HepG2 (cell line): ENCODE results near the gene ARL3. TPM values are rescaled to one million over a fixed set of nuclear protein-coding genes. Genes with fewer than 3 reads are reported as not detected.

Experiments
- ARID4A ChIP-seq: sonication (generic); formaldehyde crosslinking; IDR thresholded peaks from 2 replicates; pipeline ENCODE4 v1.5.0; 2020; ENCODE audit warnings: mild to moderate bottlenecking, missing genetic modification reagents, borderline replicate concordance
- ARNT2 ChIP-seq: sonication (generic); formaldehyde crosslinking; IDR thresholded peaks from 2 replicates; pipeline ENCODE4 v1.8.0; 2022; ENCODE audit warnings: mild to moderate bottlenecking, low read depth, missing genetic modification reagents, moderate library complexity
- CAMTA2 ChIP-seq: sonication (generic); formaldehyde crosslinking; IDR thresholded peaks from 2 replicates; pipeline ENCODE4 v1.4.0; 2020; ENCODE audit warnings: mild to moderate bottlenecking, missing genetic modification reagents, borderline replicate concordance
- CBX5 ChIP-seq: sonication (generic); formaldehyde crosslinking; IDR thresholded peaks from 2 replicates; pipeline ENCODE4 v1.4.0; 2020; ENCODE audit warnings: missing genetic modification reagents, borderline replicate concordance
- HCFC1 ChIP-seq: fragments of 150-350 bp; IDR thresholded peaks from 2 replicates; pipeline ENCODE4 v1.6.1; 2014; ENCODE audit warnings: low read depth, low read length
- HDAC2 ChIP-seq: sonication (generic); formaldehyde crosslinking; IDR thresholded peaks from 2 replicates; pipeline ENCODE4 v1.4.0; 2020; ENCODE audit warnings: missing genetic modification reagents
- HES4 ChIP-seq: sonication (generic); formaldehyde crosslinking; IDR thresholded peaks from 2 replicates; pipeline ENCODE4 v1.9.0; 2021; ENCODE audit warnings: mild to moderate bottlenecking, missing genetic modification reagents, borderline replicate concordance
- MAFG ChIP-seq: sonication (generic); formaldehyde crosslinking; IDR thresholded peaks from 2 replicates; pipeline ENCODE4 v1.5.1; 2020; ENCODE audit warnings: mild to moderate bottlenecking, missing genetic modification reagents
- NCOR1 ChIP-seq: fragments of 200-600 bp; sonication (generic); IDR thresholded peaks from 2 replicates; pipeline ENCODE4 v1.7.0; 2017; ENCODE audit warnings: antibody characterized with exemption, low read length, borderline replicate concordance
- NFYB ChIP-seq: sonication (generic); formaldehyde crosslinking; IDR thresholded peaks from 2 replicates; pipeline ENCODE4 v1.4.0; 2020; ENCODE audit warnings: missing genetic modification reagents
- PRMT3 ChIP-seq: sonication (generic); formaldehyde crosslinking; IDR thresholded peaks from 2 replicates; pipeline ENCODE4 v1.8.1; 2022; ENCODE audit warnings: low read depth, mild to moderate bottlenecking, moderate library complexity, missing genetic modification reagents, borderline replicate concordance
- RBM22 ChIP-seq: fragments of 200-400 bp; formaldehyde crosslinking; optimal IDR thresholded peaks from 2 replicates; pipeline ENCODE3; 2017; ENCODE audit warnings: mild to moderate bottlenecking, low read length, moderate library complexity
- ZBTB49 ChIP-seq: sonication (generic); formaldehyde crosslinking; IDR thresholded peaks from 2 replicates; pipeline ENCODE4 v1.4.0; 2020; ENCODE audit warnings: missing genetic modification reagents, borderline replicate concordance
- ZNF205 ChIP-seq: IDR thresholded peaks from 2 replicates; pipeline ENCODE4 v1.6.1; 2018; ENCODE audit warnings: missing biosample characterization, missing genetic modification reagents
- ZNF234 ChIP-seq: sonication (generic); formaldehyde crosslinking; conservative IDR thresholded peaks from 2 replicates; pipeline ENCODE4 v1.5.1; 2020; ENCODE audit warnings: mild to moderate bottlenecking, missing genetic modification reagents
- ZNF773 ChIP-seq: sonication (generic); formaldehyde crosslinking; IDR thresholded peaks from 2 replicates; pipeline ENCODE4 v1.4.0; 2020; ENCODE audit warnings: missing genetic modification reagents, borderline replicate concordance
- polyA plus RNA-seq, 8 experiments: library from polyadenylated mRNA; depleted of rRNA in 3 of 8; stranded (reverse) in 7 of 8; unstranded in 1 of 8; fragments of >200 nt; fragmentation: Illumina TruSeq in 4 of 8; extraction: Trizol in 4 of 8; gene quantifications; 2 replicates each; pipeline versions ENCODE4 v1.2.1 to v1.2.3, GENCODE V29; 2011 to 2016; ENCODE audit warnings: low read depth in 4 of 8, missing spikeins in 1 of 8, mixed read lengths in 1 of 8; ENCODE audit not compliant: insufficient read depth in 1 of 8
- total RNA-seq, 5 experiments: library from RNA; depleted of rRNA; stranded (reverse); fragments of >200 nt; fragmentation: Illumina TruSeq; extraction: Trizol; gene quantifications; 2 replicates each; pipeline ENCODE4 v1.2.3, GENCODE V29; 2016; ENCODE audit warnings: low read depth in 1 of 5
- TF ChIP-seq, protein P1 (sequence below): sonication (generic); formaldehyde crosslinking; IDR thresholded peaks from 2 replicates; pipeline ENCODE4 v1.4.0; 2020; ENCODE audit warnings: missing genetic modification reagents
- TF ChIP-seq, protein P2 (sequence below): sonication (generic); formaldehyde crosslinking; IDR thresholded peaks from 2 replicates; pipeline ENCODE4 v1.8.0; 2022; ENCODE audit warnings: mild to moderate bottlenecking, missing genetic modification reagents; ENCODE audit not compliant: insufficient replicate concordance

ARL3 gene
- total and polyA plus RNA-seq, 2 of the 13 experiments (the other 11 are each of a cell fraction or from before 2014, with no cell fraction given): 5.2 to 6.6 TPM

- TF ChIP-seq CBX5 (peak; percentile 65; the same call in 1 of the 2 replicates), HDAC2 (CRISPR knock-in tag) (peak; percentile 79), MAFG (CRISPR knock-in tag) (no peak), HCFC1 (no peak), ARNT2 (CRISPR knock-in tag) (no peak), NFYB (no peak), ZBTB49 (CRISPR knock-in tag) (no peak), ZNF205 (CRISPR knock-in tag) (peak; percentile 76), NCOR1 (no peak), ZNF234 (CRISPR knock-in tag) (no peak), PRMT3 (CRISPR knock-in tag) (no peak), ZNF773 (CRISPR knock-in tag) (no peak), RBM22 (no peak), ARID4A (CRISPR knock-in tag) (peak; percentile 84; the same call in 1 of the 2 replicates), CAMTA2 (no peak), HES4 (CRISPR knock-in tag) (no peak)
- TF ChIP-seq, protein P1, sequence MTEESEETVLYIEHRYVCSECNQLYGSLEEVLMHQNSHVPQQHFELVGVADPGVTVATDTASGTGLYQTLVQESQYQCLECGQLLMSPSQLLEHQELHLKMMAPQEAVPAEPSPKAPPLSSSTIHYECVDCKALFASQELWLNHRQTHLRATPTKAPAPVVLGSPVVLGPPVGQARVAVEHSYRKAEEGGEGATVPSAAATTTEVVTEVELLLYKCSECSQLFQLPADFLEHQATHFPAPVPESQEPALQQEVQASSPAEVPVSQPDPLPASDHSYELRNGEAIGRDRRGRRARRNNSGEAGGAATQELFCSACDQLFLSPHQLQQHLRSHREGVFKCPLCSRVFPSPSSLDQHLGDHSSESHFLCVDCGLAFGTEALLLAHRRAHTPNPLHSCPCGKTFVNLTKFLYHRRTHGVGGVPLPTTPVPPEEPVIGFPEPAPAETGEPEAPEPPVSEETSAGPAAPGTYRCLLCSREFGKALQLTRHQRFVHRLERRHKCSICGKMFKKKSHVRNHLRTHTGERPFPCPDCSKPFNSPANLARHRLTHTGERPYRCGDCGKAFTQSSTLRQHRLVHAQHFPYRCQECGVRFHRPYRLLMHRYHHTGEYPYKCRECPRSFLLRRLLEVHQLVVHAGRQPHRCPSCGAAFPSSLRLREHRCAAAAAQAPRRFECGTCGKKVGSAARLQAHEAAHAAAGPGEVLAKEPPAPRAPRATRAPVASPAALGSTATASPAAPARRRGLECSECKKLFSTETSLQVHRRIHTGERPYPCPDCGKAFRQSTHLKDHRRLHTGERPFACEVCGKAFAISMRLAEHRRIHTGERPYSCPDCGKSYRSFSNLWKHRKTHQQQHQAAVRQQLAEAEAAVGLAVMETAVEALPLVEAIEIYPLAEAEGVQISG (CRISPR knock-in tag): peak; percentile 64
- TF ChIP-seq, protein P2, sequence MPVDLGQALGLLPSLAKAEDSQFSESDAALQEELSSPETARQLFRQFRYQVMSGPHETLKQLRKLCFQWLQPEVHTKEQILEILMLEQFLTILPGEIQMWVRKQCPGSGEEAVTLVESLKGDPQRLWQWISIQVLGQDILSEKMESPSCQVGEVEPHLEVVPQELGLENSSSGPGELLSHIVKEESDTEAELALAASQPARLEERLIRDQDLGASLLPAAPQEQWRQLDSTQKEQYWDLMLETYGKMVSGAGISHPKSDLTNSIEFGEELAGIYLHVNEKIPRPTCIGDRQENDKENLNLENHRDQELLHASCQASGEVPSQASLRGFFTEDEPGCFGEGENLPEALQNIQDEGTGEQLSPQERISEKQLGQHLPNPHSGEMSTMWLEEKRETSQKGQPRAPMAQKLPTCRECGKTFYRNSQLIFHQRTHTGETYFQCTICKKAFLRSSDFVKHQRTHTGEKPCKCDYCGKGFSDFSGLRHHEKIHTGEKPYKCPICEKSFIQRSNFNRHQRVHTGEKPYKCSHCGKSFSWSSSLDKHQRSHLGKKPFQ (CRISPR knock-in tag): no peak
Measured at GRCh38 chr10:102660888-102661657, 53.1 kb downstream of the ARL3 start (continued).
